GM18867 (cell line): ENCODE data around the gene PPARD.
"Not testable (repeated sequence)": the region's sequence is repeated elsewhere in the genome, so short reads cannot be mapped to it uniquely, and the experiment has no call there.

Experiments used
- ATAC-seq: cut with Tn5 transposase; IDR thresholded peaks from one replicate; pipeline ENCODE4 v1.9.1; 2021; ENCODE audit warnings: mild to moderate bottlenecking, moderate library complexity; ENCODE audit not compliant: unreplicated experiment

The PPARD gene

GRCh38 chr6:35378261-35378660, 35.9 kb downstream of the PPARD start:
- ATAC-seq: no peak

- no peak for ATAC-seq
Observed at GRCh38 chr6:35381132-35381531, 38.8 kb downstream of the PPARD start.

GRCh38 chr6:35382015-35382414, 39.7 kb downstream of the PPARD start:
- no peak for ATAC-seq

GRCh38 chr6:35385457-35386202, 43.3 kb downstream of the PPARD start:
- ATAC-seq: no peak

- no peak for ATAC-seq
Observed at GRCh38 chr6:35386989-35387388, 44.6 kb downstream of the PPARD start.

- ATAC-seq: no peak
Observed at GRCh38 chr6:35388030-35388429, 45.7 kb downstream of the PPARD start.

GRCh38 chr6:35388772-35389352, 46.5 kb downstream of the PPARD start:
- no peak for ATAC-seq

GRCh38 chr6:35389386-35389785, 47.0 kb downstream of the PPARD start:
- ATAC-seq: not testable (repeated sequence)

GRCh38 chr6:35391240-35391968, 49.0 kb downstream of the PPARD start:
- no peak for ATAC-seq

- no peak for ATAC-seq
Observed at GRCh38 chr6:35392111-35392702, 49.8 kb downstream of the PPARD start.

GRCh38 chr6:35392773-35393672, 50.7 kb downstream of the PPARD start:
- ATAC-seq: no peak

- no peak for ATAC-seq
Observed at GRCh38 chr6:35396991-35397390, 54.6 kb downstream of the PPARD start.

- ATAC-seq: no peak
Observed at GRCh38 chr6:35397806-35398418, 55.6 kb downstream of the PPARD start.

GRCh38 chr6:35398526-35398925, 56.2 kb downstream of the PPARD start:
- no peak for ATAC-seq

- ATAC-seq: no peak
Observed at GRCh38 chr6:35400111-35400510, 57.8 kb downstream of the PPARD start.

GRCh38 chr6:35400901-35401311, 58.5 kb downstream of the PPARD start:
- no peak for ATAC-seq

- no peak for ATAC-seq
Observed at GRCh38 chr6:35401514-35401913, 59.2 kb downstream of the PPARD start.

- no peak for ATAC-seq
Observed at GRCh38 chr6:35402136-35402855, 59.9 kb downstream of the PPARD start.

- no peak for ATAC-seq
Observed at GRCh38 chr6:35402856-35403191, 60.5 kb downstream of the PPARD start.
